ENCODE data around the gene DIRAS1.

Gene DIRAS1

GRCh38 chr19:2722541-2723344, 1.6 kb upstream of the DIRAS1 start:
- Histone ChIP-seq H3K27me3 (ENCODE audit: low read depth, low read length) (peaks cover 4% of the 10 kb centered on the region; the same call in 1 of the 2 replicates), H3K4me1 (ENCODE audit: low read length) (no peaks in the 10 kb centered on the region), H3K9ac (ENCODE audit: low read length) (no peak overlapping the region), H3K9me3 (ENCODE audit: insufficient read depth, low read length) (no peaks in the 10 kb centered on the region), H3K79me2 (ENCODE audit: low read length) (no peaks in the 10 kb centered on the region), H3K4me3 (ENCODE audit: low read length) (no peak overlapping the region), H2AFZ (ENCODE audit: low read depth, low read length) (no peak overlapping the region), H3K36me3 (replicated peaks; ENCODE audit: low read depth, low read length) (no peaks in the 10 kb centered on the region), H3K27ac (ENCODE audit: low read length) (no peak overlapping the region), H3K4me2 (ENCODE audit: low read length) (no peak overlapping the region), H4K20me1 (ENCODE audit: insufficient read depth, low read length) (no peaks in the 10 kb centered on the region)
- TF ChIP-seq EZH2phosphoT487 (IDR thresholded peaks at IDR 0.05; ENCODE audit: low read depth) = no peak
- TF ChIP-seq, protein P1, sequence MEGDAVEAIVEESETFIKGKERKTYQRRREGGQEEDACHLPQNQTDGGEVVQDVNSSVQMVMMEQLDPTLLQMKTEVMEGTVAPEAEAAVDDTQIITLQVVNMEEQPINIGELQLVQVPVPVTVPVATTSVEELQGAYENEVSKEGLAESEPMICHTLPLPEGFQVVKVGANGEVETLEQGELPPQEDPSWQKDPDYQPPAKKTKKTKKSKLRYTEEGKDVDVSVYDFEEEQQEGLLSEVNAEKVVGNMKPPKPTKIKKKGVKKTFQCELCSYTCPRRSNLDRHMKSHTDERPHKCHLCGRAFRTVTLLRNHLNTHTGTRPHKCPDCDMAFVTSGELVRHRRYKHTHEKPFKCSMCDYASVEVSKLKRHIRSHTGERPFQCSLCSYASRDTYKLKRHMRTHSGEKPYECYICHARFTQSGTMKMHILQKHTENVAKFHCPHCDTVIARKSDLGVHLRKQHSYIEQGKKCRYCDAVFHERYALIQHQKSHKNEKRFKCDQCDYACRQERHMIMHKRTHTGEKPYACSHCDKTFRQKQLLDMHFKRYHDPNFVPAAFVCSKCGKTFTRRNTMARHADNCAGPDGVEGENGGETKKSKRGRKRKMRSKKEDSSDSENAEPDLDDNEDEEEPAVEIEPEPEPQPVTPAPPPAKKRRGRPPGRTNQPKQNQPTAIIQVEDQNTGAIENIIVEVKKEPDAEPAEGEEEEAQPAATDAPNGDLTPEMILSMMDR (IDR thresholded peaks at IDR 0.05; ENCODE audit: low read depth, low read length) = no peak

DNA sequence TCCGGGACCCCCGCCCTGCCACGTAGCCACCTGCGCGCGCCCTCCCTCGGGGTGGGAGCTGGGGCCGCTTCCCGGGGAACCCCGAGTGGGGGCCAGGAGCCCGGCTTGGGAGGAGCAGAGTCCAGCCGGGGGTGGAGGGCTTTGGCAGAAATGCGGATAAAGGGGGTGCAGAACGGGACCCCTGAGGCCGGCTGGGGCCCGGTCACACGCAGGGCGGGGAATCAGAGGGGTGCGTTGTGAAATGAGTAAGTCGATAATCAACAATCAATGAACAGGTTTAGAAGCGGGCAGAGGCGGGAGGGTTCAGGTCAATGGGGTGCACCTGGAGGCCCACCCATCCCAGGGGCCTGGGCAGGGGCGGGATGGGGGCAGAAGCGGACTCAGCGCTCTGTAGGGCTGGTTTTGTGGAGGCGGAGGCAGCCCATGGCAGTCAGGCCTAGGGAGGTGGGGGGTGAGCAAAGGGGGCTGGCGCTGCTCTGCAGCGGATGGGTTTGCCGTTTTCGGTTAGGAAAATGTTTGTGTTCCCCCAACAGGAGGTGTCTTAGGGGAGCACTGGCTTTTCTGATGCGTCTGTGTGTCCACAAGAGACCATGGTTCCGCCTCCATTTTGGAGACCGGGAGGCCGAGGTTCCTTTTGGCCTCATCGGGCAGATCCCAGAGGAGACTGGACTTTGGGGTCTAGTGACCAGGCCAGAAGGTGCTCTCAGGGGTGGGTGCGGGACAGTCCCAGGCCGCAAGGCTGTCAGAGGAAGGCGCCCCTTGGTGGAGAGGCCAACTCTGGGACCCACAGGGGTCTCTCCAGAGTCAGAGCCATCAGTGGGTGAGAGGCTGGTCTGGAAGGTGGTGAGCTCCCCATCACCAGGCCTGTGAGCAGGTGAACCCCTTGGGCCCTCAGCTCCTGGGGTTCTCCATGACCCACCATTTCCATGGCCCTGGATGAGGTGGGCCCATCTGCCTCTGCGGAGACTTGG, 683 bp upstream of the DIRAS1 start:
- no peaks in the 10 kb centered on the region for H3K36me3 ChIP-seq (replicated peaks; ENCODE audit: low read depth, low read length)
- H3K79me2 ChIP-seq (ENCODE audit: low read length) = no peaks in the 10 kb centered on the region
- H3K4me3 ChIP-seq (ENCODE audit: low read length) = no peak overlapping the region
- no peak overlapping the region for H3K9ac ChIP-seq (ENCODE audit: low read length)
- no peaks in the 10 kb centered on the region for H3K9me3 ChIP-seq (ENCODE audit: insufficient read depth, low read length)
- H3K4me1 ChIP-seq (ENCODE audit: low read length) = no peaks in the 10 kb centered on the region
- H3K27me3 ChIP-seq (ENCODE audit: low read depth, low read length) = peaks cover 4% of the 10 kb centered on the region; the same call in 1 of the 2 replicates
- no peak overlapping the region for H3K27ac ChIP-seq (ENCODE audit: low read length)
- no peak overlapping the region for H2AFZ ChIP-seq (ENCODE audit: low read depth, low read length)
- H4K20me1 ChIP-seq (ENCODE audit: insufficient read depth, low read length) = no peaks in the 10 kb centered on the region
- TF ChIP-seq EZH2phosphoT487 (IDR thresholded peaks at IDR 0.05; ENCODE audit: low read depth) = no peak
- TF ChIP-seq, protein P1 (IDR thresholded peaks at IDR 0.05; ENCODE audit: low read depth, low read length) = no peak
- H3K4me2 ChIP-seq (ENCODE audit: low read length) = no peak overlapping the region

DNA sequence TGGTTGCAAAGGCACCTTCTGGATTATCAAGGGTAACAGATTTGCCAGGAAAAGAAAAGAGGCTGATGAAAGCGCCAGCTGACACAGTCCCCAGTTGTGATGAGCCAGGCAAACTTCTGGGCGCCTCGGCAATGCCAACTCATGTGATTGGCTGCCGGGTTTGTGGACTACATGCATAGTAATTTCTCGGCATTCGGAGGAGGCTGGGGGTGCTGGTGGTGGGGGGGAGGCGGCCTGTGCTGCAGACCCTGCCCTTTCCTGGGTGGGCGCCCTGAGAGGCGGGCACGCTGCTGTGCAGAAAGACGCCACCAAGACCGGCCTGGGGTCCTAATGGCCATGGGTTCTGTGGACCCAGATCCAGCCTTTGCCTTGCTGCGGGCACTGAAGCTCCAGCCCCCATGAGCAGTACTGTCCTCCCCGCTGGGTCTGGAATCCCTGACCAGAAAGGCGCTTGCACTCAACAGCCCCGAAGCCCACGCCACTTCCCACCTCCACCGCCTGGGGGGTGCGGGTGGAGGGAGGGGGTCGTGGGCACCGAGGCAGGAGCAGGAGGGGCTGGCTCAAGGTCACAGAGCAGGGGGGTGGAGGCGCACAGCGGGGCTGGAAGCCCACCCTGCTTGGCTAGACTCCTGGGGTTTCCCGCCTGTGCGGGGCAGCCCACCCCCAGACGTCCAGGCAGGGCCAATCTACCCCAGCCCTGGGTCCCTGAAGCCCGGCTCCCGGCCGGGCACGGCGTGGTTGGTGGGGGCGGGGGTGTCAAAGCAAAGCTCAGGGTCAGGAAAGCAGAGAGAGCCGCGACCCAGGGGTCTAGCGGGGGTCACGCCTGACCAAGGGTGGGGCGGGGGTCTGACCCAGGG, 1.0 kb downstream of the DIRAS1 start:
- no peak overlapping the region for H3K27ac ChIP-seq (ENCODE audit: low read length)
- no peaks in the 10 kb centered on the region for H3K4me1 ChIP-seq (ENCODE audit: low read length)
- TF ChIP-seq, protein P1 (IDR thresholded peaks at IDR 0.05; ENCODE audit: low read depth, low read length) = no peak
- no peak for TF ChIP-seq EZH2phosphoT487 (IDR thresholded peaks at IDR 0.05; ENCODE audit: low read depth)
- H3K79me2 ChIP-seq (ENCODE audit: low read length) = no peaks in the 10 kb centered on the region
- H3K9ac ChIP-seq (ENCODE audit: low read length) = no peak overlapping the region
- peaks cover 6% of the 10 kb centered on the region for H3K9me3 ChIP-seq (ENCODE audit: insufficient read depth, low read length)
- no peak overlapping the region for H2AFZ ChIP-seq (ENCODE audit: low read depth, low read length)
- no peaks in the 10 kb centered on the region for H3K36me3 ChIP-seq (replicated peaks; ENCODE audit: low read depth, low read length)
- H3K27me3 ChIP-seq (ENCODE audit: low read depth, low read length) = peaks cover 4% of the 10 kb centered on the region; the same call in 1 of the 2 replicates
- no peak overlapping the region for H3K4me3 ChIP-seq (ENCODE audit: low read length)
- no peaks in the 10 kb centered on the region for H4K20me1 ChIP-seq (ENCODE audit: insufficient read depth, low read length)
- H3K4me2 ChIP-seq (ENCODE audit: low read length) = no peak overlapping the region

Measured in OCI-LY3 (cell line).